Esophagus mucosa (tissue), 1 donor: ENCODE data around the gene EPHX1. TPM values are rescaled to one million over a fixed set of nuclear protein-coding genes. Genes with fewer than 3 reads are reported as not detected.
"Not testable (repeated sequence)": the region's sequence is repeated elsewhere in the genome, so short reads cannot be mapped to it uniquely, and the experiment has no call there.

Experiments
- ATAC-seq: fragments of 200-7000 bp; cut with Tn5 transposase; one replicate; pipeline ENCODE4 v1.9.1; 2020
- total RNA-seq: library from RNA; stranded (reverse); gene quantifications from one replicate; pipeline ENCODE4 v1.2.4, GENCODE V29; 2023
- donor health status: DM: yes; HTN: yes; CAD: no.

EPHX1 gene
- total RNA-seq, 1 donor from 2014 or later = 89.7 TPM

DNA sequence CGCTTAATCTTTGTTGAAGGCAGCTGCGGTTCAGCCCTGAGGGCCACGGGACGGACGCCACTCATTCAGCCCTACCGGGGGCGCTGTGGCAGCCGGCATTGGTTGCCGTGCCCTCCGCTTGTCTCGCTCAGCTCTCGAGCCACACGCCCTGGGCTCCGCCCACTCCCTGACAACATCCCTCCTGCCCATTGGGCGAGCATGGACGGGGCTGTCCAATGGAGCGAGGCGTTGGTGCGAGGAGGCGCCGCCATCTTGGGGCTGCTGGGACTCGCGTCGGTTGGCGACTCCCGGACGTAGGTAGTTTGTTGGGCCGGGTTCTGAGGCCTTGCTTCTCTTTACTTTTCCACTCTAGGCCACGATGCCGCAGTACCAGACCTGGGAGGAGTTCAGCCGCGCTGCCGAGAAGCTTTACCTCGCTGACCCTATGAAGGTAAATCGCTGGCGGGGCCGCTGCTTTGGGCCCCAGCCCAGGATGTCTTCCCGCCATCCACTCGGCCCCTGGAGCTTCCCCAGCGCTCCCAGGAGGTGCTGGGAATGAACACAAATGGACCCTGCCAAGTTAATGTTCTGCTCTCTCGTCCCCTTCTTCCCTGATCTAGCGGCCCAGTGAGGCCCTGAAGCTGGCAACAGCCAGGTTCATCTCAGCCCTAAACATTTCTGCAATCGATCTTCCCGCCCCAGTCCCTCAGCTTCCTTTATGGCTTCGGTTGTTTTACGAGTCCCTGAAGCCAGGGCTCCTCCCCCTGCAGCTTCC lies 32.2 kb upstream of the EPHX1 start, which contains the start of gene SRP9:
Gene SRP9, plus strand, starts transcription at position 244 of the 754 bp plus-strand sequence. Its CDS starts 115 bp downstream, at position 359.
- ATAC-seq = peak; percentile 100

GRCh38 chr1:225778337-225778669 lies 31.6 kb upstream of the EPHX1 start:
- ATAC-seq = no peak

- ATAC-seq = not testable (repeated sequence)
Measured at GRCh38 chr1:225779165-225779564, 30.8 kb upstream of the EPHX1 start.

GRCh38 chr1:225780134-225780533 lies 29.8 kb upstream of the EPHX1 start:
- no peak for ATAC-seq

GRCh38 chr1:225780630-225781029 lies 29.3 kb upstream of the EPHX1 start:
- ATAC-seq = no peak

DNA sequence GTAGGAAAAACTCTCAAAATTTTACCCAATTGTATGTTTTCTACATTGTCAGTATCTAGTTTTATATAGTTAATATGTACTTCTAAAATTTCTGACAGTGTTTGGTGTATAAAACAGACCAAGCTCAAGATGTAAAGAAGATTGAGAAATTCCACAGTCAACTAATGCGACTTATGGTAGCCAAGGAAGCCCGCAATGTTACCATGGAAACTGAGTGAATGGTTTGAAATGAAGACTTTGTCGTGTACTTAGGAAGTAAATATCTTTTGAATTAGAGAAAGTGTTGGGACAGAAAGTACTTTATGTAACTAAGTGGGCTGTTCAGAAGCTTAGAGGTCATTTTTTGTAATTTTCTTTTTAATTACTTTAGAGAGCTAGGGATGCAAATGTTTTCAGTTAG lies 20.8 kb upstream of the EPHX1 start:
- ATAC-seq = not testable (repeated sequence)

DNA sequence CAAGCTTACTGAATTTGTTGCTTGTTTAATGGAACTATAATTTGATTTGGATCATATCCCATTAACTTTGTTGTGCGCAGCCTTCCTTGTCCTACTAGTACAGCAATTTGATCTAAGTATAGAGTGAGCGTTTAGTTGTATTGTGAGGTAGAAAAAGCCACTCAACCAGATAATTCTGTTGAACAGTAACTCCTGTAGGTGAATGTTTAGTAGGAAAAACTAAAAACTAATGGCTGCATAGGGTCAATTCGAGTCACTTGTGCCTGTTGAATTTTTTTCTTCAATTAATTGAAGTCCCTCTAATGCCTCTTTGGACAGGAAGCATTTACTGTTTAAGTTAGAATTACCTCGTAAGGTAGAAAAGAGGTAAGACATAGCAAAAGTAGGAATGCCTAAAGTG lies 15.0 kb upstream of the EPHX1 start:
- no peak for ATAC-seq

DNA sequence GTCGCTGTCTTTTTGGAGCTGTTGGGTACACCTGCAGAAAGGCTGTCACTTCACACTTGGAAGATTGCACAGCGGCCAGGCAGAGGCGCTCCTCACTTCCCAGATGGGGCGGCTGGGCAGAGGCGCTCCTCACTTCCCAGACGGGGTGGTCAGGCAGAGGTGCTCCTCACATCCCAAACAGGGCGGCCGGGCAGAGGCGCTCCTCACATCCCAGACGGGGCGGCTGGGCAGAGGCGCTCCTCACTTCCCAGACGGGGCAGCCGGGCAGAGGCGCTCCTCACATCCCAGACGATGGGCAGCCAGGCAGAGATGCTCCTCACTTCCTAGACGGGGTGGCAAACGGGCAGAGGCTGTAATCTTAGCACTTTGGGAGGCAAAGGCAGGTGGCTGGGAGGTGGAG lies 13.8 kb upstream of the EPHX1 start:
- ATAC-seq = not testable (repeated sequence)

GRCh38 chr1:225801146-225801545 lies 8.8 kb upstream of the EPHX1 start:
- ATAC-seq = not testable (repeated sequence)

DNA sequence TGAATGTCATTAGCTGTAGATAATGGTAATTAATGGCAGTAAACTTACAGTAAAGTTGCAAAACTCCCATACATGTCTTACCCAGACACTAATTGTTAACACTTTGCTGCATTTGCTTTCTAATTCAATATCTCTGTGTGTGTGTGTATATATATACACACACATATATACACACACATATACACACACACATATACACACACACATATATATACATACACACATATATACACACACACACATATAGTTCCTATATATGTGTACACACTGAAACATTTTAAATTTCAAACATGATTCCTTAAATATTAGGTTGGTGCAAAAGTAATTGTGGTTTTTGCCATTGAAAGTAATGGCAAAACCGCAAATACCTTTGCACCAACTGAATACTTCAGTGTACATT lies 3.7 kb upstream of the EPHX1 start:
- no peak for ATAC-seq

DNA sequence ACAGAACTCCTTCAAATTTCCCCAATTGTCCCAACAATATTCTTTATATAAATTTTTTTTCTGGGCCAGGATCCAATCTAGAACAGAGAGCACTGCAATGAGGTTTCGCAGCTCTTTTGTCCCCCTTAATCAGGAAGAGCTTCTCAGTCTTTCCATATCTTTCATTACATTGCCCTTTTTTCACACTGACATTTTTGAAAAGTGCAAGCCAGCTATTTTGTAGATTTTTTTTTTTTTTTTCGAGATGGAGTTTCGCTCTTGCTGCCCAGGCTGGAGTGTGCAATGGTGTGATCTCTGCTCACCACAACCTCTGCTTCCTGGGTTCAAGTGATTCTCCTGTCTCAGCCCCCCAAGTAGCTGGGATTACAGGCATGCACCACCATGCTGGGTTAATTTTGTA lies 3.2 kb upstream of the EPHX1 start:
- not testable (repeated sequence) for ATAC-seq

DNA sequence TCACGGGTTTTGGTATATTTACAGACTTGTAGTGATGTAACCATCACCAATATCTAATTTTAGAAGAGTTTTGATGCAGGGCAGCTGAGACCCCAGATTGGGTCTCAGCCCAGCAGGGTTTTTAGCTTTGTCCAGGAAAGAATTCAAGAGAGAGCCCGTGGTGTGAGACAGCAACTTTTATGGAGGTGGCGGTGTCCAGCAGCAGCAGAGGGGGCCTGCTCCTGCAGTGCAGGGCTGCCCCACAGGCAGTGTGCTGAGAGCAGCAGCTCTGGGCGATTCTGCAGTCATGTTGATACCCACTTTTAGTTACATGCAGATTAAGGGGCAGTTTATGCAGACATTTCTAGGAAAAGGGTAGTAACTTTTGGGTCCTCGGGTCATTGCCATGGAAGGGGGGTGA lies 1.8 kb upstream of the EPHX1 start:
- no peak for ATAC-seq

DNA sequence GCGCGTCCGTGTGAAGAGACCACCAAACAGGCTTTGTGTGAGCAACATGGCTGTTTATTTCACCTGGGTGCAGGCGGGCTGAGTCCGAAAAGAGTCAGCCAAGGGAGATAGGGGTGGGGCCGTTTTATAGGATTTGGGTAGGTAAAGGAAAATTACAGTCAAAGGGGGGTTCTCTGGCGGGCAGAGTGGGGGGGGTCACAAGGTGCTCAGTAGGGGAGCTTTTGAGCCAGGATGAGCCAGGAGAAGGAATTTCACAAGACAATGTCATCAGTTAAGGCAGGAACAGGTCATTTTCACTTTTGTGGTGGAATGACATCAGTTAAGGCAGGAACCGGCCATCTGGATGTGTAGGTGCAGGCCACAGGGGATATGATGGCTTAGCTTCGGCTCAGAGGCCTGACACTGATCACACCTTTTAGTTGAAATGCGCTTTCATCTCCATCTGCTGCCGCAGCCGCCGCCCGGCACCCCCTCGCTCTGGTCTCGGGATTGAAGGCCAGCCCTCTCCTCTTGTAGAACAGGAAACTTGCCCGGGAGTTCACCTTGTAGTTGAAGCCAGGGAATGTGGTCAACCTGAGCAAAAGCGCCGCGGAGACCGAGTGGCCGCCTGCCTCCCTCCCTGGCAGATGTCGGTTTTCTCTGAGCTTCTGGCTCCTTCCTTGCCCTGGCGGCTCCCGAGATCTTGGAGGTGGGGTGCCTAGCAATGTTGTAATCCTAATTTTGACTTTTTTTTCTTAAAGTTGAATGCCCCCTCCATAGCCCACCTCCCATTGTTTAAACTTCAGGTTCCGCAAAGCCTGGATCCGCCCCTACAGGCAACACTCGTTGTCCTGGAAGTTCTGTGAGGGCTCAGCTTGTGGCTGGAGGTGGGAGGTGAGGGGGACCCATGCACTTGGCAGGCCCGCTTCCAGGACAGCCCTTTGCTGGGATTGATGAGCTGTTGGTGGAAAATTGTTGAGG lies 935 bp downstream of the EPHX1 start:
- not testable (repeated sequence) for ATAC-seq

DNA sequence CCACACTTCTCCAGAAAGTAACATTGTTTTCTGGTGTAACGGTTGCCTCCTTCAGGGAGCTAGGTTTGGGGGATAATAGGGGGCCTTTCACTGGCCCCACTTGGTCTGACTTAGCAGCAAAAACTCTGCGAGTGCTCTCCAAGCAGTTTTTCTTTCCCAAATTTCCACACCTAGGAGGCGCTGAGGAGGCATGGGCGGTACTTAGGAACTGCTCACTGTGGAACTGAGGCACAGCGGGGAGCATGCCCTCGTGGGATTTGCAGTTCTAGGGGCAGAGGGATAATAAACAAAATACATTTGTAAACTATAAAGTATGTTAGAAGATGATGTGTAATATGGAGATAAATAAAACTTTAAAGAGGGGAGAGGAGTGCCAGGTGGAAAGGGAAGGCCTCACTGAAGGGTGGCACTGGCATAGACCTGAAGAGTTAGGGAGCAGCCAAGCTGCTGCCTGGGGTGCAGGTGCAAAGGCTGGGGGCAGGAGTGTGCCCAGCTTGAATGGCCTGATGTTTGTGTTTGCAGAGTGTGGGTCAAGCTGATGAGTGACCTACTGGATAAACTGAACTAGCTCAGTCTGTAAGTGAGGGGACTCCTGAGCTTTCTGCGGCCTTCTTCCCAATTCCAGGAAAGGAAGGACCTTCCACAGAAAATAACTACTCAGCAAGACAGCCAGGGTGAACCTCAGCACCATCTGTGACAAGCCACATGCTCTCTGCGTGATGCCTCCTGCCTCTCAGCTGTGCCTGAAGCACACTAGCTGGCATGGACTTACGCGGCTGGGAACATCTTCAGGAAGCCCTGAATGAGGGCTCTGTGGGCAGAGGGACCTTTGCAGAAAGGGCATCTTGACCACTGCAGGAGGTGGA lies 1.9 kb downstream of the EPHX1 start:
- no peak for ATAC-seq

GRCh38 chr1:225812488-225813213 lies 2.7 kb downstream of the EPHX1 start:
- no peak for ATAC-seq

DNA sequence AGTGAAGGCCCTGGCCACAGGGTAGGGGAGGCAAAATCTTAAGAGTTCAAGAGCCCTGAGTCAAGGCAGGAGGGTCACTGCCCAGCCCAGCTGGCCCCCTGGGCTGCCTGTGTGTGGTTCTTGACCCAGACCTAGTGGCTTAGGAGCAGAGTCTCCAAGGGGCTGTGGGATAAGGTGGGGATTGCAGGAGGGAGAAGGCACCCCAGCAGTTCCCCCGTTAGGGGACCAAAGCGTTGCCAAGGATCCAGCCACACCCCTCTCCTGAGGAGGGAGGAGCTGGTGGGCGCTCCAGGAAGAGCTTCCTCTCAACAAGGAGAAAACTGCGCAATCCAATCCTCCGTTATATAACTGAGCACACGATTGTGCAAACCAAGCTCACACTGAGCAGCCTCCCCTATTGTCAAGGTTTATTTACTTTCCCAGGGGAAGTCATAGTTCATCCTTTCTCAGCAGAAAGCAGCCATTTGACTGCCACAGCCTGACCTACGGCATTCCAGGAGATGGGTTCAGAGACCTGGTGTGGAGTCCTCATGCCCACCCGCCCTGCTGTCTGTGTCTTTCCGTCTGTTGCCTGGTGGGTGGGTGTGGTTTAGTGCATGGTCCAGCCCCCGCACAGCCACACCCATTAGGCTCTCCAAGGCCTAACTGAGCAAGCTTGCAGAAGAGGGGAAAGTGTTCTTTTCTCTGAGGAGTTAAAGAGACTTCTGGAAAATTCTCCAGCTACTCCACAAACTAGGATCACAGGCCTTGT lies 3.5 kb downstream of the EPHX1 start:
- ATAC-seq = peak; percentile 69

DNA sequence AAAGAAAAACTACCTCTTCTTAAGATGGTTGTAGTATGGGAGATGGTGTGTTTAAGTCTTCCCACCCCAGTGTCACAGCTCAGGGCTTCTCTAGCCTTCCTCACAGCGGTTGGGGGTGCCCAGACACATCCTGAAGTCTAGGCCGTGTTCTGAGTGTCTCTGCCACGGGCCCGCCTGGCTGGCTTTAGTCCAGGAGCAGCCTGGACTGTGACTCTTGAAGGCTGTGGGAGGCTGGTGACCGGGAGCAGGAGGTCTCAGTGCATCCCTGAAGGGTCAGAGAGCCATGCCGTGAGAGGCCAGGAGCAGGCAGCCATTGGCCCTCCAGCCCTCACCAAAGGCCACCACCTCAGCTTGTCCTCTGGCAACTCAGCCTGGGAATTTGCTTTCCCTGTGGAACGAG lies 4.5 kb downstream of the EPHX1 start:
- ATAC-seq = no peak

DNA sequence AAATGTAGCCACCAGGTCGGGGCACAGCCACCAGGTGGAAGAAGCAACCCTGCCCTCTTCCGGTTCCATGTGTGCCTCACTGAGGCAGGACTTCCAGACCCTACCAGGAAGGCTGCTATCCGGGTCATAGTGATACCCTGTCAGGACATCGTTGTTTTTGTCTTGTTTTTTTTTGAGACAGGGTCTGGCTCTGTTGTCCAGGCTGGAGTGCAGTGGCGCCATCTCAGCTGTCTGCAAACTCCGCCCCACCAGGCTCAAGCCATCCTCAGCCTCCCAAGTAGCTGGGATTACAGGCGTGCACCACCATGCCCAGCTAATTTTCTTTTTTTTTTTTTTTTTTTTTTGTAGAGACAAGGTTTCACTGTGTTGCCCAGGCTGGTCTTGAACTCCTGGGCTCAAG lies 5.2 kb downstream of the EPHX1 start:
- ATAC-seq = not testable (repeated sequence)

DNA sequence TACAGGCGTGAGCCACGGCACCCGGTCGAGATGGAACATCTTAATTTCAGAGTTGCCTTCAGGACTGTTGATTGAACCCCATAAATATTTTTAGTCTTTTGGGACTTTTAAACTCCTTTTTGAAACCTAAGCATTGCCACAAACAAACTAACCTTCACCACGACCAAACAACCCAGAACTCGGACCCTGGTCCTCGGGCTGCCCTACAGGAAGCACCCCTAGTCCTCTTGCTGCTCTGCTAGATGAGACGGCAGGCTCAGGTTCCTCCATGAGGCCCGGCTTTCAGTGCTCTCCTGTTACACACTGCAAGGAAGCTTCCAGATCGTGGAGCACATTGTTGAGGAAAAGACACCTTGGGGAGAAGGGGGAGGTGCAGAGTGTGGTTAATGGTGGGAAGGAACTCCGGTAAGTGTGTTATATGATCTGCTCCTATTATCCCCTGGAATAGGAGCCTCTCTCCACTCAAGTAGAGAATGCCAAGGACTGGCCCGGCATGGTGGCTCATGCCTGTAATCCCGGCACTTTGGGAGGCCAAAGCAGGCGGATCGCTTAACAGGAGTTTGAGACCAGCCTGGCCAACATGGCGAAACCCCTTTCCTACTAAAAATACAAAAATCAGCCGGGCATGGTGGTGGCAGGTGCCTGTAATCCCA lies 5.7 kb downstream of the EPHX1 start:
- no peak for ATAC-seq
